Brain microvascular endothelial cell (primary cell): Measurements from ENCODE around the gene TMEM237.

Source experiments
- DNase-seq: peaks from one replicate; pipeline ENCODE4 v3.0.0-alpha.2; 2020
- H3K27ac ChIP-seq: fragments of 250-450 bp; sonication (Bioruptor Pico); 2 replicates; pipeline ENCODE4 v1.5.1; 2020; ENCODE audit warnings: mild to moderate bottlenecking, moderate library complexity
- H3K27me3 ChIP-seq: fragments of 250-450 bp; sonication (Bioruptor Pico); replicated peaks from 2 replicates; pipeline ENCODE4 v1.5.1; 2020; ENCODE audit warnings: mild to moderate bottlenecking
- H3K36me3 ChIP-seq: fragments of 250-450 bp; sonication (Bioruptor Pico); replicated peaks from 2 replicates; pipeline ENCODE4 v1.5.1; 2020; ENCODE audit warnings: mild to moderate bottlenecking
- H3K4me3 ChIP-seq: 2 replicates; pipeline ENCODE4 v1.5.1; 2011; ENCODE audit warnings: low read depth, mild to moderate bottlenecking, control low read depth, low read length, moderate library complexity
- CTCF ChIP-seq: IDR thresholded peaks from 2 replicates; pipeline ENCODE4 v1.5.1; 2011; ENCODE audit warnings: low read depth, mild to moderate bottlenecking, moderate library complexity, low read length, control low read depth, inconsistent platforms; ENCODE audit errors: missing control alignments
- in situ Hi-C: cut with HindIII; loops from 2 replicates; pipeline ENCODE4 v1.10.0; 2017; ENCODE audit warnings: low sequenced_read_pairs, low pct_ligation_motif_present

Gene TMEM237, protein sequence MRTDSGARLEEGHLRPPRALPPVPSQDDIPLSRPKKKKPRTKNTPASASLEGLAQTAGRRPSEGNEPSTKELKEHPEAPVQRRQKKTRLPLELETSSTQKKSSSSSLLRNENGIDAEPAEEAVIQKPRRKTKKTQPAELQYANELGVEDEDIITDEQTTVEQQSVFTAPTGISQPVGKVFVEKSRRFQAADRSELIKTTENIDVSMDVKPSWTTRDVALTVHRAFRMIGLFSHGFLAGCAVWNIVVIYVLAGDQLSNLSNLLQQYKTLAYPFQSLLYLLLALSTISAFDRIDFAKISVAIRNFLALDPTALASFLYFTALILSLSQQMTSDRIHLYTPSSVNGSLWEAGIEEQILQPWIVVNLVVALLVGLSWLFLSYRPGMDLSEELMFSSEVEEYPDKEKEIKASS

DNA sequence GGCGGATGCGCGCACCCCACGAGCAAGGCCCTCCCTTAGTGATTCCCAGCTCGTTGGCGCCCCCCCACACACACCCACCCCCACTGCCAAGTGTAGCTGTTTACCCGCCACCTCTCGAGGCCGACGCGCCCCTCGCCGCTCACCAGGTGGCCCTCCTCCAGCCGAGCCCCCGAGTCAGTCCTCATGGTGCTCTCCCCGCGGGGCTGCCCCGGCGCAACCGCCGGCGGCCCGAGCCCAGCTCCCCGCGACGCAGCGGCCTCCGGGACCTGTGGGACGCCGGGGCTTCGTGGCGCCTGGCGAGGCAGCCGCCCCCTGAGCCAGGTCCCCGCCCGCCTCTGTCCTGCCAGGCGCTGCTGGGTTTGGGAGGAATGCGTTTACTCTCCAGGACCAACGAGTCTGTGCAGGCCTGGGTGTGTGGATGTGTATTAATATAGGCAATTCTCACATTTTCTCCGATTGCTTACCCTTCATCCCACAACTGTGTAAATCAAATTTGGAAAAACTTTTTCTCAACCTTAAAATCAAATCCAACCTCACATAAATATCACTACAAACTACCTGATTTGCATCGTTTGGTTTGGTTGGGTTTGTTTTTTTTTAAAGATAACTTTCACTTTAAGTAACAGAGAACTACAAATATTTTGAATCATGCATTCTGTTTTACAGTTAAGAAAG is at the start of gene TMEM237:
Gene TMEM237, minus strand, starts transcription at position 288 of the 675 bp plus-strand sequence. Its CDS starts 103 bp downstream, at position 185.
- no peaks in the 10 kb centered on the region for H3K27me3 ChIP-seq
- in situ Hi-C loops = no loop called here
- peaks cover 8% of the 10 kb centered on the region for H3K36me3 ChIP-seq
- DNase-seq = no peak
- peak within 1 kb of the TSS; percentile 84 for H3K4me3 ChIP-seq
- TF ChIP-seq CTCF = peak; percentile 3
- peak within 1 kb of the TSS; percentile 95 for H3K27ac ChIP-seq

GRCh38 chr2:201685156-201685555 is 41.9 kb upstream of the TMEM237 start:
- in situ Hi-C loops = no loop called here

GRCh38 chr2:201680743-201681142 is 37.4 kb upstream of the TMEM237 start:
- peaks cover 9% of the 10 kb centered on the region for H3K36me3 ChIP-seq

More at GRCh38 chr2:201685156-201685555, 41.9 kb upstream of the TMEM237 start:
- no peak overlapping the region for H3K4me3 ChIP-seq
- DNase-seq = no peak
- H3K27ac ChIP-seq = no peak overlapping the region
- H3K36me3 ChIP-seq = peaks cover 7% of the 10 kb centered on the region
- no peak for TF ChIP-seq CTCF
- H3K27me3 ChIP-seq = no peaks in the 10 kb centered on the region

GRCh38 chr2:201678401-201678800 is 35.1 kb upstream of the TMEM237 start:
- DNase-seq = no peak
- in situ Hi-C loops = no loop called here

More at GRCh38 chr2:201680743-201681142, 37.4 kb upstream of the TMEM237 start:
- Histone ChIP-seq H3K4me3 (no peak overlapping the region), H3K27ac (no peak overlapping the region), H3K27me3 (no peaks in the 10 kb centered on the region)
- in situ Hi-C loops = no loop called here
- peak; percentile 80 for TF ChIP-seq CTCF
- DNase-seq = no peak

DNA sequence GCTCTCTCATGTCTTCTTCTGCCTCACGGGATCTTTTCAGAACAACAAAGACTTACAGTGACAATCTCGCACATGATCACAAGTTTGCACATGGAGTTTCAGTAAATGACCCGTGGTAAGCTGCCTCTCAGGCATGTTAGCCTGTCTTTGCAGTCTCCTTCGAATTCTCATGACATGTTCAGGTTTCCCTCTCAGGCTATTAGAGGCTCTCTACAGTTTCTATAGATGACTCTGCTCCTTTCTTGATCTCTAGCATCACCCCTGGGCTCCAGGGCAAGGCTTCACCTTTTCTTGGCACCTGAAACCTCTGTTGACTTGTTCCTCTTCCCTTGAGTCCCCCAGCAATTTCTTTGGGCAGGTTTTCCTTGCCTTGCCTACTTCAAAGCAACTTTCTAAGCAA is 32.2 kb upstream of the TMEM237 start:
- H3K27me3 ChIP-seq = no peaks in the 10 kb centered on the region
- peaks cover 5% of the 10 kb centered on the region for H3K36me3 ChIP-seq
- no peak overlapping the region for H3K4me3 ChIP-seq
- in situ Hi-C loops = no loop called here
- no peak for TF ChIP-seq CTCF
- no peak overlapping the region for H3K27ac ChIP-seq
- no peak for DNase-seq

More at GRCh38 chr2:201678401-201678800, 35.1 kb upstream of the TMEM237 start:
- Histone ChIP-seq H3K4me3 (no peak overlapping the region), H3K27me3 (no peaks in the 10 kb centered on the region), H3K36me3 (peaks cover 9% of the 10 kb centered on the region), H3K27ac (no peak overlapping the region)
- TF ChIP-seq CTCF = no peak
